ENCODE results near the gene CBLB. TPM values are rescaled to one million over a fixed set of nuclear protein-coding genes. Genes with fewer than 3 reads are reported as not detected.

CBLB gene
- total RNA-seq, 2 experiments from 2014 or later: 24.5 to 38.5 TPM

GRCh38 chr3:105866656-105867653 is 1.9 kb downstream of the CBLB start:
- H4K20me1 ChIP-seq (ENCODE audit: insufficient read depth, low read length): no peaks in the 10 kb centered on the region
- peaks cover 61% of the 10 kb centered on the region for H3K4me1 ChIP-seq (ENCODE audit: insufficient read depth, low read length, poor library complexity, severe bottlenecking)
- no peaks in the 10 kb centered on the region for H3K9me2 ChIP-seq (ENCODE audit: insufficient read depth, low read length)
- BruUV-seq (replicated peaks): no TSS peak
- DNase-seq (ENCODE audit: low spot score): peak; percentile 35
- TF ChIP-seq EZH2phosphoT487 (IDR thresholded peaks at IDR 0.05; ENCODE audit: borderline replicate concordance, low read depth, low read length) (no peak), CTCF (conservative IDR thresholded peaks at IDR 0.05; ENCODE audit: low read length) (no peak)
- ChIA-PET POLR2A (interaction anchor here (0.6 to 5.4 kb wide), 12 partner anchors 9 to 479 kb away, joined by 3 to 54 read pairs (median 4); no protein-coding TSS in a partner anchor), CTCF (ENCODE audit: unreplicated experiment) (interaction anchor here (1.2 kb wide), 1 partner anchor 30 kb away, joined by 4 read pairs; no protein-coding TSS in a partner anchor)
- peaks cover 32% of the 10 kb centered on the region for H3K36me3 ChIP-seq (ENCODE audit: insufficient read depth, low read length)
- H3K27ac ChIP-seq (ENCODE audit: low read depth, low read length, poor library complexity, severe bottlenecking): peak overlapping the region; percentile 62
- H3K4me3 ChIP-seq (ENCODE audit: low read depth, low read length, poor library complexity, severe bottlenecking): peak overlapping the region; percentile 98
- peak overlapping the region; percentile 72; the same call in 1 of the 2 replicates for H2AFZ ChIP-seq (ENCODE audit: low read length)
- no peaks in the 10 kb centered on the region for H3K9me3 ChIP-seq (ENCODE audit: low read length)
- peak overlapping the region; percentile 96 for H3K4me2 ChIP-seq (ENCODE audit: low read length)
- intact Hi-C loops (cut with micrococcal nuclease; ENCODE audit: unreplicated experiment): loop anchor here (2.0 to 5.0 kb wide), 6 partner anchors 30 to 500 kb away; partner anchors contain the start of gene ALCAM
- peaks cover 23% of the 10 kb centered on the region; the same call in 1 of the 2 replicates for H3K79me2 ChIP-seq (ENCODE audit: insufficient read depth, low read depth, low read length)

GRCh38 chr3:105865867-105866350 is 2.9 kb downstream of the CBLB start:
- Histone ChIP-seq H3K9me2 (ENCODE audit: insufficient read depth, low read length) (no peaks in the 10 kb centered on the region), H3K4me3 (ENCODE audit: low read depth, low read length, poor library complexity, severe bottlenecking) (peak overlapping the region; percentile 98), H3K4me2 (ENCODE audit: low read length) (peak overlapping the region; percentile 96), H3K9me3 (ENCODE audit: low read length) (no peaks in the 10 kb centered on the region), H2AFZ (ENCODE audit: low read length) (no peak overlapping the region), H3K27ac (ENCODE audit: low read depth, low read length, poor library complexity, severe bottlenecking) (peak overlapping the region; percentile 62), H3K36me3 (ENCODE audit: insufficient read depth, low read length) (peaks cover 32% of the 10 kb centered on the region), H3K79me2 (ENCODE audit: insufficient read depth, low read depth, low read length) (peaks cover 33% of the 10 kb centered on the region; the same call in 1 of the 2 replicates), H3K4me1 (ENCODE audit: insufficient read depth, low read length, poor library complexity, severe bottlenecking) (peaks cover 71% of the 10 kb centered on the region), H4K20me1 (ENCODE audit: insufficient read depth, low read length) (no peaks in the 10 kb centered on the region)
- TF ChIP-seq CTCF (conservative IDR thresholded peaks at IDR 0.05; ENCODE audit: low read length) (no peak), EZH2phosphoT487 (IDR thresholded peaks at IDR 0.05; ENCODE audit: borderline replicate concordance, low read depth, low read length) (no peak)
- intact Hi-C loops (cut with micrococcal nuclease; ENCODE audit: unreplicated experiment): loop anchor here (2.0 to 5.0 kb wide), 6 partner anchors 29 to 499 kb away; partner anchors contain the start of gene ALCAM
- ChIA-PET POLR2A (interaction anchor here (2.0 to 3.1 kb wide), 2 partner anchors 28 to 34 kb away, joined by 6 to 11 read pairs; no protein-coding TSS in a partner anchor), CTCF (ENCODE audit: unreplicated experiment) (no interaction called here)
- BruUV-seq (replicated peaks): no TSS peak
- no peak for DNase-seq (ENCODE audit: low spot score)

Measured in OCI-LY7 (cell line).